ENCODE data around the gene AKAP7.
"Not testable (repeated sequence)": the region's sequence is repeated elsewhere in the genome, so short reads cannot be mapped to it uniquely, and the experiment has no call there.

GRCh38 chr6:131090339-131090738 is 44.9 kb upstream of the AKAP7 start:
- TF ChIP-seq, protein P1, sequence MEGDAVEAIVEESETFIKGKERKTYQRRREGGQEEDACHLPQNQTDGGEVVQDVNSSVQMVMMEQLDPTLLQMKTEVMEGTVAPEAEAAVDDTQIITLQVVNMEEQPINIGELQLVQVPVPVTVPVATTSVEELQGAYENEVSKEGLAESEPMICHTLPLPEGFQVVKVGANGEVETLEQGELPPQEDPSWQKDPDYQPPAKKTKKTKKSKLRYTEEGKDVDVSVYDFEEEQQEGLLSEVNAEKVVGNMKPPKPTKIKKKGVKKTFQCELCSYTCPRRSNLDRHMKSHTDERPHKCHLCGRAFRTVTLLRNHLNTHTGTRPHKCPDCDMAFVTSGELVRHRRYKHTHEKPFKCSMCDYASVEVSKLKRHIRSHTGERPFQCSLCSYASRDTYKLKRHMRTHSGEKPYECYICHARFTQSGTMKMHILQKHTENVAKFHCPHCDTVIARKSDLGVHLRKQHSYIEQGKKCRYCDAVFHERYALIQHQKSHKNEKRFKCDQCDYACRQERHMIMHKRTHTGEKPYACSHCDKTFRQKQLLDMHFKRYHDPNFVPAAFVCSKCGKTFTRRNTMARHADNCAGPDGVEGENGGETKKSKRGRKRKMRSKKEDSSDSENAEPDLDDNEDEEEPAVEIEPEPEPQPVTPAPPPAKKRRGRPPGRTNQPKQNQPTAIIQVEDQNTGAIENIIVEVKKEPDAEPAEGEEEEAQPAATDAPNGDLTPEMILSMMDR (IDR thresholded peaks at IDR 0.05), result not testable (repeated sequence)
- not testable (repeated sequence) for TF ChIP-seq POLR2A (IDR thresholded peaks at IDR 0.05)

All from lower leg skin (tissue), 3 donors.